Measurements from ENCODE around the gene UNC93B1. TPM values are rescaled to one million over a fixed set of nuclear protein-coding genes. Genes with fewer than 3 reads are reported as not detected.

Gene UNC93B1
- total and polyA plus RNA-seq, 4 experiments from 2014 or later = 22.4 to 27.1 (median 25.9) TPM

DNA sequence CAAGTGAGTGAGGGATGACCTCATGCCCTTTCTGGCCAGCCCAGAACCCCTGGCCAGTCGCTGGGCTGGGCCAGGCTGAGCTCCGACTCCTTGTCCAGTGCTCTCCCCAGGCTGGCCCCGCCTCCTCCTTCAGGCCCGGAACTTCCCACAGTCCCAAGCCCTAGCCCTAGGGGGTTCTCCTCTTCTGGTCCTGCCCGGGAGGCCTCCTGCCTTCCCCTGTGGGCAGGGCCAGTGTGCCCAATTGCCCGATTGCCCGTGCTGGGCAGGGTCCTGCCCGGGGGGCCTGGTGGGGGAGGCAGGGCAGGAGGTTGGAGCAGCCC lies 39.1 kb upstream of the UNC93B1 start:
- POLR2A ChIA-PET (ENCODE audit: partially characterized antibody) = interaction anchor here (5.6 kb wide), 1 partner anchor 12 kb away, joined by 34 read pairs; the partner anchor contains the start of gene NDUFS8
- peaks cover 0 to 33% of the 10 kb centered on the region in 2 donors for H3K36me3 Mint-ChIP-seq
- peaks cover 3 to 25% (median 12%) of the 10 kb centered on the region in 4 donors for H3K4me1 Mint-ChIP-seq
- intact Hi-C loops (cut with micrococcal nuclease) = no loop called here
- no peak for DNase-seq
- no peak overlapping the region for H3K4me3 ChIP-seq (ENCODE audit: low read length in 2 of 2)
- H3K27me3 ChIP-seq (ENCODE audit: insufficient read depth, low read length) = no peaks in the 10 kb centered on the region
- peaks cover 16% of the 10 kb centered on the region for H3K36me3 ChIP-seq (ENCODE audit: insufficient read depth, low read length)
- peaks cover 21% of the 10 kb centered on the region for H3K4me1 ChIP-seq (ENCODE audit: insufficient read depth, low read length)
- no peaks in the 10 kb centered on the region for H3K27me3 Mint-ChIP-seq
- no peaks in the 10 kb centered on the region for H3K9me3 ChIP-seq (ENCODE audit: control insufficient read depth in 1 of 2, low read length in 2 of 2)
- H3K4me3 Mint-ChIP-seq = no peak overlapping the region
- H3K27ac Mint-ChIP-seq = no peak overlapping the region
- no peak overlapping the region for H3K27ac ChIP-seq (ENCODE audit: low read depth, low read length)
- CTCF ChIA-PET (ENCODE audit: partially characterized antibody) = interaction anchor here (1.5 kb wide), 1 partner anchor 49 kb away, joined by 4 read pairs; no protein-coding TSS in a partner anchor
- H3K9me3 Mint-ChIP-seq = no peaks in the 10 kb centered on the region

DNA sequence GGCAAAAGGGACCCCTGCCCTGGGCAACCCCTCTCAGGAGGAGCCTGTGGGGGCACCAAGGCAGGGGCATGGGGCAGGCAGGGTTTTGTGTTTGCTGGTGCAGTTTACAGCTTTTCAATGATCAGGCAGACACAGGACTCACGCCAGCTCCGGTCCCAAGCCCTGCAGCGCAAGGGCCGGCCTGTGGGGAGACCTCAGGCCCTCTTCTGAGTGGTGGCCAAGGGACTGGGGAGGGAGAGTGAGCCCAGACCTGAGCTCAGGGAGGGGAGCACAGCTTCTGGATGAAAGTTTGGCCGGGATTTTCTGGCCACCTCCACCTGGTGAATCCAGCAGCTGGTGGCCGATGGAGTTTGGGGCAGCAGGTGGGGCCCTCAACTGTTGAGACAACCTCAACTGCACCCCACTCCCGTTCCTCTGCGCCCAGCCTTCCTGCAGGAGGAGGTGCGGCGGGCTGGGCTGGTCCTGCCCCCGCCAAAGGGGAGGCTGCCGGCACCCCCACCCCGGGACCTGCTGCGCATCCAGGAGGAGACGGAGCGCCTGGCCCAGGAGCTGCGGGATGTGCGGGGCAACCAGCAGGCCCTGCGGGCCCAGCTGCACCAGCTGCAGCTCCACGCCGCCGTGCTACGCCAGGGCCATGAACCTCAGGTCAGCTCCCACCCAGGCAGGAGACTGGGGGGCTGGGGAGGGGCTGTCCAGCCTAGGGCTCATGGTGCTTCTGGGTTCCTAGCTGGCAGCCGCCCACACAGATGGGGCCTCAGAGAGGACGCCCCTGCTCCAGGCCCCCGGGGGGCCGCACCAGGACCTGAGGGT lies 38.5 kb upstream of the UNC93B1 start:
- Mint-ChIP-seq H3K4me1 (peaks cover 3 to 29% (median 14%) of the 10 kb centered on the region in 4 donors), H3K4me3 (peak overlapping the region in 1 of 8 donors; percentile 6), H3K27me3 (no peaks in the 10 kb centered on the region), H3K27ac (peak overlapping the region in 2 of 7 donors; percentile 64 to 71), H3K36me3 (peaks cover 0 to 29% of the 10 kb centered on the region in 2 donors), H3K9me3 (no peaks in the 10 kb centered on the region)
- intact Hi-C loops (cut with micrococcal nuclease) = no loop called here
- Histone ChIP-seq H3K4me3 (ENCODE audit: low read length in 2 of 2) (no peak overlapping the region), H3K9me3 (ENCODE audit: control insufficient read depth in 1 of 2, low read length in 2 of 2) (no peaks in the 10 kb centered on the region), H3K27ac (ENCODE audit: low read depth, low read length) (no peak overlapping the region), H3K4me1 (ENCODE audit: insufficient read depth, low read length) (peaks cover 27% of the 10 kb centered on the region), H3K27me3 (ENCODE audit: insufficient read depth, low read length) (no peaks in the 10 kb centered on the region), H3K36me3 (ENCODE audit: insufficient read depth, low read length) (peaks cover 16% of the 10 kb centered on the region)
- no peak for DNase-seq
- POLR2A ChIA-PET (ENCODE audit: partially characterized antibody) = interaction anchor here (0.6 to 5.6 kb wide), 3 partner anchors 12 to 307 kb away, joined by 3 to 34 read pairs (median 4); partner anchors contain the start of gene NDUFS8
- CTCF ChIA-PET (ENCODE audit: partially characterized antibody) = interaction anchor here (1.1 to 1.5 kb wide), 2 partner anchors 48 to 167 kb away, joined by 4 read pairs; no protein-coding TSS in a partner anchor

DNA sequence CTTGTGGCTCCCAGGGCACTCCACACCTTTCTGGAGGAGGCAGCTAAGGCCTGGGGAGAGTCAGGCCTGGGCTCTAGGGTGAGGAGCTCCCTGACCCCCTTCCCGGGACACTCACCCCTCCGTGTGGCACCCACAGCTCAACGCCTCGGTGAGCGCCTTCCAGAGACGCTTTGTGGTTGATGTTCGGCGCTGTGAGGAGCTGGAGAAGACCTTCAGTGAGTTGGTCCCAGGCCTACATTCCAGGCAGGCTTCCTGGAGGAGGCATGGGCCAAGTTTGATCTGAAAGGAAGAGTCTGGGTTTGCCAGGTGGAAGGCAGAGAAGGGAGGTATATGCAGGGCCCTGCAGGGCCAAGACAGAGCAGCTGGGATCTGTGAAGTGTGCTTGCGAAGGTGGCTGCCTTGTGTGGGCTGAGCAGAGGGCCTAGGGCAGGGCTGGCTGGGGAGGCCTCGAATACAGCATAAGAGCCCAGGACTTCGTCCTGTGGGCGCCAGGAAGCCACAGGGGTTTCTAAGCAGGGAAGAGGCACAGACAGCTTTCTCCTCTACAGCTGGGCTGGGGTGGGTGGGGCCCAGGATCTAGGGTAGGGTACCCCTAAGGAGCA lies 37.8 kb upstream of the UNC93B1 start:
- H3K27ac ChIP-seq (ENCODE audit: low read depth, low read length) = peak overlapping the region; percentile 90
- ChIA-PET POLR2A (ENCODE audit: partially characterized antibody) (interaction anchor here (0.6 to 5.6 kb wide), 3 partner anchors 11 to 307 kb away, joined by 3 to 34 read pairs (median 4); partner anchors contain the start of gene NDUFS8), CTCF (ENCODE audit: partially characterized antibody) (interaction anchor here (1.1 to 1.5 kb wide), 2 partner anchors 47 to 168 kb away, joined by 4 read pairs; no protein-coding TSS in a partner anchor)
- H3K4me3 ChIP-seq (ENCODE audit: low read length in 2 of 2) = no peak overlapping the region
- peak overlapping the region; percentile 60 to 91 (median 79) for H3K27ac Mint-ChIP-seq
- DNase-seq = no peak
- intact Hi-C loops (cut with micrococcal nuclease) = no loop called here
- H3K36me3 ChIP-seq (ENCODE audit: insufficient read depth, low read length) = peaks cover 16% of the 10 kb centered on the region
- H3K4me3 Mint-ChIP-seq = peak overlapping the region; percentile 16 to 66 (median 44)
- H3K36me3 Mint-ChIP-seq = peaks cover 0 to 27% of the 10 kb centered on the region in 2 donors
- no peaks in the 10 kb centered on the region for H3K9me3 ChIP-seq (ENCODE audit: control insufficient read depth in 1 of 2, low read length in 2 of 2)
- H3K4me1 ChIP-seq (ENCODE audit: insufficient read depth, low read length) = peaks cover 34% of the 10 kb centered on the region
- no peaks in the 10 kb centered on the region for H3K27me3 ChIP-seq (ENCODE audit: insufficient read depth, low read length)
- peaks cover 9 to 36% (median 20%) of the 10 kb centered on the region in 4 donors for H3K4me1 Mint-ChIP-seq
- H3K9me3 Mint-ChIP-seq = no peaks in the 10 kb centered on the region
- H3K27me3 Mint-ChIP-seq = no peaks in the 10 kb centered on the region

DNA sequence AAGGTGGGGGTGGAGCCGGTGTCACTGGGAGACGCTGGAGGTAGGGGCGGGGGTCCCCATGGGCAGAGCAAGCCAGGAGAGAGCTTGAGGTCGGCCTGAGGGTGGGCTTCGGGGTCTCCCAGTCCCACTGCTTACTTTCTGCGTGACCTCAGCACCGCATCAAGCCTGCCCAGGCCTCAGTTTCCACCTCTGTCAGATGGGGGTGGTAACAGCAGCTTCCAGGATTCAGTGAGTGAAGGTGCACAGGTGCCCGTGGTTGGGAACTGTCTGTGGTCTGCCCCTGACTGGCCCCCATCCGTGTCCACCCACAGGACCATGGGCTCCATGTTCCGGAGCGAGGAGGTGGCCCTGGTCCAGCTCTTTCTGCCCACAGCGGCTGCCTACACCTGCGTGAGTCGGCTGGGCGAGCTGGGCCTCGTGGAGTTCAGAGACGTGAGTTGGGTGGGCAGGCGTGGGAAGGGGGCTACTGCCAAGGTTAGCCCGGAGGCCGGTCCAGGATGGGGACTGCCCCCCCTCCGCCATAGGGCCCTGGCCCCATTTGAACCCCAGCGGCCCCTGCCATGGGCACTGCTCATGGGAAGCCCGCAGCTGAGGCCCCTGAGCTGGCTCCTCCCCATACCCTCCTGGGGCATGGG lies 37.2 kb upstream of the UNC93B1 start:
- H3K27ac Mint-ChIP-seq = peak overlapping the region; percentile 57 to 97 (median 91)
- no peaks in the 10 kb centered on the region for H3K27me3 ChIP-seq (ENCODE audit: insufficient read depth, low read length)
- H3K4me1 Mint-ChIP-seq = peaks cover 9 to 38% (median 22%) of the 10 kb centered on the region in 4 donors
- no peak for DNase-seq
- H3K9me3 ChIP-seq (ENCODE audit: control insufficient read depth in 1 of 2, low read length in 2 of 2) = no peaks in the 10 kb centered on the region
- intact Hi-C loops (cut with micrococcal nuclease) = no loop called here
- H3K4me3 ChIP-seq (ENCODE audit: low read length in 2 of 2) = peak overlapping the region; percentile 85 to 92
- no peaks in the 10 kb centered on the region for H3K27me3 Mint-ChIP-seq
- H3K36me3 ChIP-seq (ENCODE audit: insufficient read depth, low read length) = peaks cover 12% of the 10 kb centered on the region
- CTCF ChIA-PET (ENCODE audit: partially characterized antibody) = interaction anchor here (1.0 to 1.5 kb wide), 2 partner anchors 11 to 85 kb away, joined by 3 read pairs; partner anchors contain the start of gene NDUFS8
- no peaks in the 10 kb centered on the region for H3K9me3 Mint-ChIP-seq
- peak overlapping the region; percentile 86 to 94 (median 92) for H3K4me3 Mint-ChIP-seq
- H3K4me1 ChIP-seq (ENCODE audit: insufficient read depth, low read length) = peaks cover 40% of the 10 kb centered on the region
- peak overlapping the region; percentile 90 for H3K27ac ChIP-seq (ENCODE audit: low read depth, low read length)
- H3K36me3 Mint-ChIP-seq = peaks cover 0 to 21% of the 10 kb centered on the region in 2 donors
- POLR2A ChIA-PET (ENCODE audit: partially characterized antibody) = interaction anchor here (0.8 to 5.6 kb wide), 5 partner anchors 10 to 173 kb away, joined by 3 to 34 read pairs (median 4); partner anchors contain the start of genes NDUFS8 and UNC93B1

DNA sequence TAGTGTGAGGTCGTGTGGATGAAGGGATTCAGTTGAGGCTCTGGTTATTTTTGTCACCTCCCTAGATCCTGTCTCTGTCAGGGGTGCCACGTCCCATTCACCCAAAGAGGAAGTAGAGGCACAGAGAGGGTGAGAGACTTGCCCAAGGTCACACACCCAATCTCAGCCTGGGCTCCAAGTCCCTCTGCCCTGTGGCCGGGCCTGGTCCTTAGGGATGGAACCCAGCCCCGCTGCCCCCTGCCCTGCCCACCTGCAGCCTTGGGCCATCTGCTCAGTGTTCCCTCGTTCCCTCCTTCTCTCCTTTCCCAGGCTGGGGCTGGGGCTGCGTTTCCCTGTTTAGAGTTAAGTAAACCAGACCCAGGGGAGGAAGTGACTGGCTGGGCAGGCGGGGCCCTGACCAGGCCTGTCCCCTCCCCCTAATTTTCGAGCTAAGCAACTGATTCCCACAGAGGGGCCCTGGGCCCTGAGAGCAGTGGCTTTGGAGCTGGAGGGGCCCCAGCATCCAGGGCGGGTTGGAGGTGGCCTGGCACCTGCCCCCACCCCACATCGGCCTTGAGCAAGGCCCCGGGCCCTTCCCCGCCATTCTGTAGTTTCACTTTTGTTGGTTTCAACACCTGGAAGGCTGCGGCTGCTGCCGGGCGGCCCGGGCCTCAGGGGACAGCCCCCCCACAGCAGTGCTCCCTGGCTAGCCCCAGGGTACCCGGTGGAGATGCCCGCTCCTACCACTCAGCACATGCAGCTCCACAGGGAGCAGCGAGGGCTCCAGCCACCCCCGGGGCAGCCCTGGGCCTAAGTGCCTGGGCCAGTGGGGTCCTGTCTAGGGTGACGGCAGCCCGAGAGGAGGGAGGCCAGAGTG lies 36.4 kb upstream of the UNC93B1 start:
- CTCF ChIA-PET (ENCODE audit: partially characterized antibody) = interaction anchor here (1.0 to 1.5 kb wide), 2 partner anchors 10 to 84 kb away, joined by 3 read pairs; partner anchors contain the start of gene NDUFS8
- peak; percentile 48 to 64 (median 58) for DNase-seq
- Histone ChIP-seq H3K9me3 (ENCODE audit: control insufficient read depth in 1 of 2, low read length in 2 of 2) (no peaks in the 10 kb centered on the region), H3K27me3 (ENCODE audit: insufficient read depth, low read length) (no peaks in the 10 kb centered on the region), H3K27ac (ENCODE audit: low read depth, low read length) (peak overlapping the region; percentile 90), H3K4me1 (ENCODE audit: insufficient read depth, low read length) (peaks cover 41% of the 10 kb centered on the region), H3K36me3 (ENCODE audit: insufficient read depth, low read length) (peaks cover 12% of the 10 kb centered on the region), H3K4me3 (ENCODE audit: low read length in 2 of 2) (peak overlapping the region; percentile 85 to 92)
- POLR2A ChIA-PET (ENCODE audit: partially characterized antibody) = interaction anchor here (0.8 to 5.6 kb wide), 5 partner anchors 10 to 174 kb away, joined by 3 to 34 read pairs (median 4); partner anchors contain the start of genes NDUFS8 and UNC93B1
- Mint-ChIP-seq H3K9me3 (no peaks in the 10 kb centered on the region), H3K27ac (peak overlapping the region; percentile 88 to 97 (median 94)), H3K36me3 (peaks cover 0 to 15% of the 10 kb centered on the region in 2 donors), H3K27me3 (no peaks in the 10 kb centered on the region), H3K4me1 (peaks cover 9 to 39% (median 25%) of the 10 kb centered on the region in 4 donors), H3K4me3 (peak overlapping the region; percentile 86 to 94 (median 92))
- intact Hi-C loops (cut with micrococcal nuclease) = no loop called here

DNA sequence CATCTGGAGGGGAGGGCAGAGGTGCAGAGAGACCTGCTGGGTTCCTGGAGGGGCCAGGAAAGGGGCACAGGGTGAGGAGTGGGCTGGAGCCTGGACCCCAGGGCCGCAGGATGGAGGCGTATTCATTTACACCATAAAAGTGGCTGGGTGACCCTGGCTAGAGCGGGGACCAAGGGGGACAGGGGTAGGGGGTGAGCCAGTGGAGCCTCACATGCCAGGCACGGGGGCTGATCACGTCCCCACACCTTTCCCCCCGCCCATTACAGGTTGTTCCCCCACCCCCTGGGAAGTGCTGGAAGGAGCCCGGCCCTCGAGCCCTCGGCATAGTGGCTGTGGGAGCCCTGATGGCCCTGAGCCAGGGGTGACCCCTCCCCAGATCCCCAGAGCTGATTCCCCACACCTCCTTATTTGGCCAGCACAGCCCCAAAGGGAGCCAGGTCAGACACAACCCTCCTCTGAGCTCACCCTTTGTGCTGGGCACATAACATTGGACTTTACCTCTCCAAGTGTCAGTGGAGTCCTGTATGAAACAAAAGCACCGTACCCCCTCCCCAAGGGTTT lies 35.7 kb upstream of the UNC93B1 start:
- H3K36me3 Mint-ChIP-seq = peaks cover 0 to 12% of the 10 kb centered on the region in 2 donors

More for the DNA sequence above, 35.7 kb upstream of the UNC93B1 start:
- Histone ChIP-seq H3K4me3 (ENCODE audit: low read length in 2 of 2) (peak overlapping the region; percentile 85 to 92), H3K27ac (ENCODE audit: low read depth, low read length) (peak overlapping the region; percentile 90), H3K4me1 (ENCODE audit: insufficient read depth, low read length) (peaks cover 41% of the 10 kb centered on the region), H3K36me3 (ENCODE audit: insufficient read depth, low read length) (peaks cover 4% of the 10 kb centered on the region), H3K27me3 (ENCODE audit: insufficient read depth, low read length) (no peaks in the 10 kb centered on the region), H3K9me3 (ENCODE audit: control insufficient read depth in 1 of 2, low read length in 2 of 2) (no peaks in the 10 kb centered on the region)
- H3K4me1 Mint-ChIP-seq = peaks cover 9 to 41% (median 25%) of the 10 kb centered on the region in 4 donors
- H3K9me3 Mint-ChIP-seq = no peaks in the 10 kb centered on the region
- intact Hi-C loops (cut with micrococcal nuclease) = loop anchor here (1.0 to 10.0 kb wide), 2 partner anchors 9 to 165 kb away; partner anchors contain the start of gene NDUFS8
- peak overlapping the region; percentile 88 to 97 (median 94) for H3K27ac Mint-ChIP-seq
- H3K27me3 Mint-ChIP-seq = no peaks in the 10 kb centered on the region
- CTCF ChIA-PET (ENCODE audit: partially characterized antibody) = interaction anchor here (1.0 to 1.5 kb wide), 2 partner anchors 9 to 83 kb away, joined by 3 read pairs; partner anchors contain the start of gene NDUFS8
- H3K4me3 Mint-ChIP-seq = peak overlapping the region; percentile 86 to 94 (median 92)
- POLR2A ChIA-PET (ENCODE audit: partially characterized antibody) = interaction anchor here (1.2 to 5.6 kb wide), 3 partner anchors 9 to 36 kb away, joined by 3 to 34 read pairs (median 12); partner anchors contain the start of genes NDUFS8 and UNC93B1
- DNase-seq = no peak
